Measurements from ENCODE around the gene MON2.

GRCh38 chr12:62438098-62438692 is 28.4 kb upstream of the MON2 start:
- TF ChIP-seq, protein P1, sequence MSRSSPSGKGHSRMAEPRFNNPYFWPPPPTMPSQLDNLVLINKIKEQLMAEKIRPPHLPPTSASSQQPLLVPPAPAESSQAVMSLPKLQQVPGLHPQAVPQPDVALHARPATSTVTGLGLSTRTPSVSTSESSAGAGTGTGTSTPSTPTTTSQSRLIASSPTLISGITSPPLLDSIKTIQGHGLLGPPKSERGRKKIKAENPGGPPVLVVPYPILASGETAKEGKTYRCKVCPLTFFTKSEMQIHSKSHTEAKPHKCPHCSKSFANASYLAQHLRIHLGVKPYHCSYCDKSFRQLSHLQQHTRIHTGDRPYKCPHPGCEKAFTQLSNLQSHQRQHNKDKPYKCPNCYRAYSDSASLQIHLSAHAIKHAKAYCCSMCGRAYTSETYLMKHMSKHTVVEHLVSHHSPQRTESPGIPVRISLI (CRISPR knock-in tag; IDR thresholded peaks at IDR 0.05; ENCODE audit: borderline replicate concordance): no peak
- TF ChIP-seq, protein P2, sequence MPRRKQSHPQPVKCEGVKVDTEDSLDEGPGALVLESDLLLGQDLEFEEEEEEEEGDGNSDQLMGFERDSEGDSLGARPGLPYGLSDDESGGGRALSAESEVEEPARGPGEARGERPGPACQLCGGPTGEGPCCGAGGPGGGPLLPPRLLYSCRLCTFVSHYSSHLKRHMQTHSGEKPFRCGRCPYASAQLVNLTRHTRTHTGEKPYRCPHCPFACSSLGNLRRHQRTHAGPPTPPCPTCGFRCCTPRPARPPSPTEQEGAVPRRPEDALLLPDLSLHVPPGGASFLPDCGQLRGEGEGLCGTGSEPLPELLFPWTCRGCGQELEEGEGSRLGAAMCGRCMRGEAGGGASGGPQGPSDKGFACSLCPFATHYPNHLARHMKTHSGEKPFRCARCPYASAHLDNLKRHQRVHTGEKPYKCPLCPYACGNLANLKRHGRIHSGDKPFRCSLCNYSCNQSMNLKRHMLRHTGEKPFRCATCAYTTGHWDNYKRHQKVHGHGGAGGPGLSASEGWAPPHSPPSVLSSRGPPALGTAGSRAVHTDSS (CRISPR knock-in tag; conservative IDR thresholded peaks at IDR 0.05): no peak
- TF ChIP-seq PHF8 (CRISPR knock-in tag; IDR thresholded peaks at IDR 0.05): no peak
- TF ChIP-seq KDM1A (CRISPR knock-in tag; IDR thresholded peaks at IDR 0.05): no peak
